GM18505 (cell line): ENCODE measurements around the gene FXR1.
A peak's percentile ranks its signal among the peaks of the same experiment; 100 is the strongest.
"Not testable (repeated sequence)": the region's sequence is repeated elsewhere in the genome, so short reads cannot be mapped to it uniquely, and the experiment has no call there.

Source experiments
- ATAC-seq: cut with Tn5 transposase; IDR thresholded peaks from one replicate; pipeline ENCODE4 v1.9.1; 2021; ENCODE audit not compliant: unreplicated experiment
- POLR2A ChIP-seq: IDR thresholded peaks from 4 replicates; pipeline ENCODE4 v1.6.1; 2011; ENCODE audit warnings: borderline replicate concordance; ENCODE audit not compliant: insufficient read depth, insufficient read length; ENCODE audit errors: extremely low read depth

Gene FXR1

DNA sequence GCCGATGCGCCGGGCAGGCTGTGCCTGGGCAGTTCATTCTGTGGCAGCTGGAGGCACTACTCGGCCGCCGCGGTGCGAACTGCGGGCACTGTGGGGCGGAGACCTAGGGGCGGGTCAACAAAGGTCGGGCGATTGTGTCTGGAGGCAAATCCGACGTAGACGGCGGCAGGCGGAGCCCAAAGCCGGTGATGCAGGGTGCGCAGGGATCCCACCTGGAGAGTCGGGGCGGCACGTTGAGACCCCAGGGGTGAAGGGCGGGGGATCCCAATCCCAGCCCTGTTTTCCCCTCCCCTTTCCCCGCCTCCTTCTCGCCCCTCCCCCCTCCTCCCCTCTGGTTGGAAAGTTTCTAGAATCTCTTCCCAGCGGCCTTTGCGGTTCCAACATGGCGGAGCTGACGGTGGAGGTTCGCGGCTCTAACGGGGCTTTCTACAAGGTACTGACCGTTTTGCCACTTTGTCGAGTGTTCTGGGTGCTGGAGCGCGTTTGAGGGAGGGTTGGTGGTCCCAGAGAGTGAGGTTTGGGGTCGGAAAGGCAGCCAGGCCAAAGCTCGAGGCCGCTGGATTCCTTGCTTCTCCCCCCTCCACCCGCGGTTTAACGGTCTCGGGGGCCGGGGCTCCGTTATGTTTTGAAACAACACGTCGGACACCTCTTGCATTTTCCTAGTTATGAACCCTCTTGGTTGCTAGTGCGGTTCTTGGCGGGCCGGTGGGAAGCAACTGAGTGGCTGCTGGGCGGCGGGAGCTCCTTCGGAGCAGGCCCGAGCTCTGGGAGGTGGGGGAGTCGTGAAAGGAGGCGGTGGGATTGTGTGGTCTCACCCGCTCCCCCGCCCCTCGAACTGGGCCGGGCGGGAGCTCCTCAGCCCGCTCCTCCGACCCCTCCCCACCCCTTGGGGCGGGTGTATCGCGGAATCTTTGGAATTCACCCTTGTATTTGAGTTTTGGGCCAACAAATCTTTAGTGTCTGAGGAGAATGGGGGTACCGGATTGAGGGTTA is at the start of gene FXR1:
Gene FXR1 (plus strand): TSS at position 367 of the 993 bp plus-strand sequence. CDS start 16 bp downstream, at position 383.
- peak; percentile 78 for TF ChIP-seq POLR2A
- ATAC-seq, result peak; percentile 99

DNA sequence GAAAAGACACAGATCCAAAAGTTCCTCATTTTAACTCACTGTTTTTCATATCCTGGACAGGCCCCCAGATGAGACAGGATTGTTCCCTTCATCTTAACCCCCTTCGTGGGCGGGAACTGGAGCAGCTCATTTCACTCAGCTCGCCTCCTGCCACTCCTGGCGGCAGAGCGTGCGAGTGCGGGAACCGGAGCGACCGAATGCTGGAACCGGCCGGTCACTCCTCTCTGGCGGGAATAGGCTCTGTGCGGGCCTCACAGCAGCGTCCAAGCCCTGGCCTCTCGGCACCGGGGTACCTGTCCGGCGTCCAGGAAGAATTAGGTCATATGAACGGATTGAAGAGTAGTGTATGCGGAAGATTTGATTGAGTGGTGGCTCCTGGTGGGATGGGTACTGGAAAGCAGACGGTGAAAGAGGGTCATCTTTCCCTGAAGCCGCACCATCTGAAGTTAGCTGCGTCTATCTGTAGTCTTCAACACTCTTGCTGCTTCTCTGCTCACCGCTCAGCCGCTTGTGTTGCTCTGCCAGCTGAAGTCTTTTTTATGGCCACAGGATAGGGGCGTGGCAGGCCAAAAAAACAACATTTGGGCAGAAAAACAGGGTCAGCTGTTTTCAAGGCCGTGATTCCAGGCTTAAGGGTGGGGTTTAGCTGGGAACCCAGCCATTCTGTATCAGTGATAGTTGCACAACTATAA is 42.3 kb upstream of the FXR1 start:
- no peak for ATAC-seq
- TF ChIP-seq POLR2A, result no peak

GRCh38 chr3:180871901-180872300 is 40.6 kb upstream of the FXR1 start:
- no peak for TF ChIP-seq POLR2A
- ATAC-seq, result no peak

DNA sequence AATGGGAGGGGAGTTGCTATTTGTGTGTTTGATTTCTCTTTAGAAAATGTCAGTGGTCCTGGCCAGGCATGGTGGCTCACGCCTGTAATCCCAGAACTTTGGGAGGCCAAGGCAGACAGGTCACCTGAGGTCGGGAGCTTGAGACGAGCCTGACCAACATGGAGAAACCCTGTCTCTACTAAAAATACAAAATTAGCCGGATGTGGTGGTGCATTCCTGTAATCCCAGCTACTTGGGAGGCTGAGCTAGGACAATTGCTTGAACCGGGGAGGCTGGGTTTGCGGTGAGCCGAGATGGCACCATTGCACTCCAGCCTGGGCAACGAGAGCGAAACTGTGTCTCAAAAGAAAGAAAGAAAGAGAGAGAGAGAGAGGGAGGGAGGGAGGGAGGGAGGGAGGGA is 40.0 kb upstream of the FXR1 start:
- not testable (repeated sequence) for ATAC-seq

- no peak for TF ChIP-seq POLR2A
- no peak for ATAC-seq
Observed at GRCh38 chr3:180875124-180875698, 37.3 kb upstream of the FXR1 start.

- ATAC-seq, result no peak
- no peak for TF ChIP-seq POLR2A
Observed at GRCh38 chr3:180881065-180881801, 31.2 kb upstream of the FXR1 start.

DNA sequence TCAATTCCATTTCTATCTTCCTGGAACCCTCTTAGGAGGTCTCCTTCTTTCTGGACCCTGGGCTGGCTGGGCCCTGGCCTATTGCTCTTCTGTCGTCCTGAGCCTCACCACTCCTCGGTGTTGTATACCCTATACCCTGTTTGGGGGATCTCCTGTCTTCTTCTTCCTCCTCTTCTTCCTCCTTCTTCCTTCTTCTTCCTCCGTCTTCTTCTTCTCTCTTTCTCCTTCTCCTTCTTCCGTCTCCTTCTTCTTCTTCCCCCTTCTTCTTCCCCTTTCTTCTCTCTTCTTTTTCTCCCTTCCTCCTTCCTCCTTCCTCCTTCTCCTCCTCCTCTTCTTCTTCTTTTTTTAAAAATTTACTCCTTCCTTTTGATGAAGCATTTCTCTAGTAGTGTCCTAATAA is 30.4 kb upstream of the FXR1 start:
- no peak for TF ChIP-seq POLR2A
- ATAC-seq, result no peak

DNA sequence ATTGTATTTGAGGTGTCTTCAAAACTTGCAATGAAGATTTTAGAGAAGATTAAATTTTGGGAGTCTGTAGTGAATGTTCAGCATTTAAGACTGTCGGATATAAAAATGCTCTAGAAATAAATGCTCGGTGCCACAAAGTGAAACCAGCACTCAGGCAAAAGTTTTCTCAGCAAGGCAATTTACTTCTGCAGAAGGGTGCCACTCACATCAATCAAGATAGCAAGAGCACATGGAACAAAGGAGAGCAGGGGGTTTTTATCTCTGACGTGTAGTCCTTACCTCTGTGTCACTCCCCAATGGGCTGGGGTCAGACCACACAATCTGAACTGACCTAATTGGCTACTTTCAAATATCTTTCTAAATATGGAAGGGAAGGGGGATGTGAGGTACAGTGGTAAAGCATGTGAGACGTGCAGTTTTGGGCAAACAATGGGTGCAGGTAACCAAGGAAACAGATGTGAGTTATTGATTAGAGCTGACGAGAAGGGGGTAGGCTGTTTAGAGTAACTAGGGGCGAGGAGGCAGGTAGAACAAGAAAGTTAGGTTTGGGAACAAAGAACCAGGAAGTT is 23.4 kb upstream of the FXR1 start:
- no peak for TF ChIP-seq POLR2A
- no peak for ATAC-seq

- ATAC-seq, result no peak
- no peak for TF ChIP-seq POLR2A
Observed at GRCh38 chr3:180898572-180898971, 13.9 kb upstream of the FXR1 start.

DNA sequence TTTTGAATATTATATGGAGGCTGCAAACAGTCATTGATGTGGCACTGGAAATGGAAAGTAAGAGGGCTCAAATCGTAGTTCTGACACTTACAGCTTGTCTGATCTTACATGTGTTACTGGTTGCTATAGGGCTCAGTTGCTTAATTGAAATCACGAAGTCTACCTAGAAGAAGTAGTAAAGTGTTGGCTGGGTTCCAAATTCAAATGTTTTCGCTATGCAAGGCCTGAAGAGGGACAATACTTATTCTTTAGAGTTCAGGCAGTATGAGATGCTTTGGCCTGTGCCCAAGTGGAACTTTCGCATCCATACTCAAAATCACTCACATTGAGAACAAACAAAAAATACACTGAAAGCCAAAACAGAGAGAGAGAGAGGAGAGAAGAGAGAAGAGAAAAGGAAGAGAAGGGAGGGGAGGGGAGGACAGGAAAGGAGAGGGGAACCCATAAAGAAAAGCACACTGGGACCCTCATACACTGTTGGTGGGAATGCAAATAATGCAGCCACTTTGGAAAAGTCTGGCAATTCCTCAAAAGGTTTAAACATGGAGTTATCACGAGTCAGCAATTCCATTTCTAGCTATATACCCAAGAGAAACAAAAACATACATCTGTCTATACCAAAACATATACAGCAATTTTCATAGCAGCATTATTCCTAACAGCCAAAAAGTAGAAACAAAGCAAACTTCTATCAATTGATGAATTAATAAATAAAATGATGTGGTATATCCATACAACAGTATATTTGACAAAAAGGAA is 2.9 kb upstream of the FXR1 start:
- no peak for TF ChIP-seq POLR2A
- no peak for ATAC-seq

DNA sequence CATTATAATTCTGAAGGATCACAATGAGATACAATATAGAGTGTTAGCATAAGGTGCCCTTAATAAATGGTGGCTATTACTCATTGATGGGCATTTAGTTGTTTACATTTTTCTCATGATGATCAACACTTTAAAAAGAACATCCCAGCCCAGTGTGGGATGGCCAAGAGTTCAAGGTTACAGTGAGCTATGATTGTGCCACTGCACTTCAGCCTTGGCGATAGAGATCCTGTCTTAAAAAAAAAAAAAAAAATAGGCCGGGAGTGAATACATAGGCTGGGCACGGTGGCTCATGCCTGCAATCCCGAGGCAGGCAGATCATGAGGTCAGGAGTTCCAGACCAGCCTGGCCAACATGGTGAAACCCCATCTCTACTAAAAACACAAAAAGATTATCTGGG is 1.6 kb upstream of the FXR1 start:
- no peak for ATAC-seq
- TF ChIP-seq POLR2A, result no peak

- peak; percentile 15 for ATAC-seq
- TF ChIP-seq POLR2A, result no peak
Observed at GRCh38 chr3:180911876-180912303, 580 bp upstream of the FXR1 start.
